Activated CD4-positive, alpha-beta T cell treated with anti-CD3 and anti-CD28 coated beads, Interleukin-2, amount 10 ng/mL, durations not matched to agents 24 days and 14 days (primary cell): Measurements from ENCODE around the gene MOB4. TPM values are rescaled to one million over a fixed set of nuclear protein-coding genes. Genes with fewer than 3 reads are reported as not detected.
"Not testable (repeated sequence)": the region's sequence is repeated elsewhere in the genome, so short reads cannot be mapped to it uniquely, and the experiment has no call there.

ENCODE experiments used
- DNase-seq: peaks from one replicate; pipeline ENCODE4 v3.0.0; 2022
- H3K27ac Mint-ChIP-seq: one replicate; pipeline ENCODE4 v1.8.0; 2022; ENCODE audit warnings: mild to moderate bottlenecking, mixed read lengths
- H3K27me3 Mint-ChIP-seq: one replicate; pipeline ENCODE4 v1.8.0; 2022; ENCODE audit warnings: mixed read lengths
- H3K36me3 Mint-ChIP-seq: one replicate; pipeline ENCODE4 v1.8.0; 2022; ENCODE audit warnings: low read depth, mild to moderate bottlenecking, mixed read lengths
- H3K4me1 Mint-ChIP-seq: one replicate; pipeline ENCODE4 v1.8.0; 2021; ENCODE audit warnings: mixed read lengths
- H3K4me3 Mint-ChIP-seq: one replicate; pipeline ENCODE4 v1.8.0; 2022; ENCODE audit warnings: mild to moderate bottlenecking, moderate library complexity, mixed read lengths
- H3K9me3 Mint-ChIP-seq: one replicate; pipeline ENCODE4 v1.8.0; 2021; ENCODE audit warnings: mixed read lengths
- intact Hi-C: fragments of 100-400 bp; cut with micrococcal nuclease; formaldehyde crosslinking; loops from one replicate; pipeline ENCODE4 v1.15.1; 2023
- total RNA-seq: library from RNA; stranded (reverse); gene quantifications from 2 replicates; pipeline ENCODE4 v1.2.3, GENCODE V29; 2022

MOB4 gene
- total RNA-seq, 1 donor from 2014 or later = 19.2 TPM

DNA sequence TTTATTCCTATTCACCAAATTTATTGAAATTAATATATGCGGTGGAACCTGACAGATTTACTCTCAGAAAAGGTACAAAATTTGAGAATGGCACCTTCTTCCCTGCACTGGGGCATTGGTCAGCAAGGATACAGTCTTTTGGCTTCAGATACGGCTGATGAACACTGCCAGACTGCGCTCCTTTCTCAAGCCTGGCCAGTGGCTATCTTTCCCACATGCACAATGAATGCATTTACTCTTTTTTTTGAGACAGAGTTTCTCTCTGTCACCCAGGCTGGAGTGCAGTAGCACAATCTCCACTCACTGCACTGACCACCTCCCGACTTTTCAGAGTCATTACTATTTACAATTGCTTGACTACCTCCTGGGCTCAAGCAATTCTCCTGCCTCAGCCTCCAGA lies 61.6 kb downstream of the MOB4 start:
- no peak for DNase-seq
- Mint-ChIP-seq H3K27me3 (no peaks in the 10 kb centered on the region), H3K9me3 (peaks cover 13% of the 10 kb centered on the region), H3K4me1 (no peaks in the 10 kb centered on the region), H3K36me3 (peaks cover 11% of the 10 kb centered on the region), H3K4me3 (no peak overlapping the region), H3K27ac (no peak overlapping the region)
- intact Hi-C loops = no loop called here

DNA sequence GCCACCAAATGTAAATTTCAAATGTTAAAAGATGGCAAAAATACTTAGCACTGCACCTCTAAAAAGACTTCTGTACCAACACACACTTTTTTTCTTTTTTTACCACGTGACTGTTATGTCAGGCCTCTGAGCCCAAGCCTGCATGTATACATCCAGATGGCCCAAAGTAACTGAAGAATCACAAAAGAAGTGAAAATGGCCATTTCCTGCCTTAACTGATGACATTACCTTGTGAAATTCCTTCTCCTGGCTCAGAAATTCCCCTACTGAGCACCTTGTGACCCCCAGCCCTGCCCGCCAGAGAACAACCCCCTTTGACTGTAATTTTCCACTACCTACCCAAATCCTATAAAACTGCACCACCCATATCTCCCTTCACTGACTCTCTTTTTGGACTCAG lies 62.4 kb downstream of the MOB4 start:
- H3K27ac Mint-ChIP-seq, H3K4me3 Mint-ChIP-seq, intact Hi-C loops, H3K9me3 Mint-ChIP-seq, H3K4me1 Mint-ChIP-seq, DNase-seq, H3K27me3 Mint-ChIP-seq, H3K36me3 Mint-ChIP-seq: not testable (repeated sequence)

DNA sequence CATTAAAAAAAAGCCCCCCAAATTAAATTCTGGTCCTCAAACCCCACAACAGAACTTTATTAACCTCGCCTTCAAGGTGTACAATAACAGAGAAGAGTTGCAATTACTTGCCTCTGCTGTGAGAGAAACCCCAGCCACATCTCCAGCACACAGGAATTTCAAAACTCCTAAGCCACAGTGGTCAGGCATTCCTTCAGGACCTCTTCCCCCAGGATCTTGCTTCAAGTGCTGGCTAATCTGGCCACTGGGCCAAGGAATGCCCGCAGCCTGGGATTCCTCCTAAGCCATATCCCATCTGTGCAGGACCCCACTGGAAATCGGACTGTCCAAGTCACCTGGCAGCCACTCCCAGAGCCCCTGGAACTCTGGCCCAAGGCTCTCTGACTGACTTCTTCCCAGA lies 64.3 kb downstream of the MOB4 start:
- H3K27me3 Mint-ChIP-seq, H3K4me3 Mint-ChIP-seq, H3K27ac Mint-ChIP-seq, DNase-seq, H3K4me1 Mint-ChIP-seq, H3K36me3 Mint-ChIP-seq, H3K9me3 Mint-ChIP-seq, intact Hi-C loops: not testable (repeated sequence)

DNA sequence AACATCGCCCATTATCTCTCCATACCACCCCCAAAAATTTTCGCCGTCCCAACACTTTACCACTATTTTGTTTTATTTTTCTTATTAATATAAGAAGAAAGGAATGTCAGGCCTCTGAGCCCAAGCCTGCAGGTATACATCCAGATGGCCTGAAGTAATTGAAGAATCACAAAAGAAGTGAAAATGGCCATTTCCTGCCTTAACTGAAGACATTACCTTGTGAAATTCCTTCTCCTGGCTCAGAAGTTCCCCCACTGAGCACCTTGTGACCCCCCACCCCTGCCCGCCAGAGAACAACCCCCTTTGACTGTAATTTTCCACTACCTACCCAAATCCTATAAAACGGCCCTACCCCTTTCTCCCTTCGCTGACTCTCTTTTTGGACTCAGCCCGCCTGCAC lies 71.4 kb downstream of the MOB4 start:
- H3K27ac Mint-ChIP-seq, DNase-seq, H3K9me3 Mint-ChIP-seq, H3K4me3 Mint-ChIP-seq, intact Hi-C loops, H3K27me3 Mint-ChIP-seq, H3K36me3 Mint-ChIP-seq, H3K4me1 Mint-ChIP-seq: not testable (repeated sequence)

DNA sequence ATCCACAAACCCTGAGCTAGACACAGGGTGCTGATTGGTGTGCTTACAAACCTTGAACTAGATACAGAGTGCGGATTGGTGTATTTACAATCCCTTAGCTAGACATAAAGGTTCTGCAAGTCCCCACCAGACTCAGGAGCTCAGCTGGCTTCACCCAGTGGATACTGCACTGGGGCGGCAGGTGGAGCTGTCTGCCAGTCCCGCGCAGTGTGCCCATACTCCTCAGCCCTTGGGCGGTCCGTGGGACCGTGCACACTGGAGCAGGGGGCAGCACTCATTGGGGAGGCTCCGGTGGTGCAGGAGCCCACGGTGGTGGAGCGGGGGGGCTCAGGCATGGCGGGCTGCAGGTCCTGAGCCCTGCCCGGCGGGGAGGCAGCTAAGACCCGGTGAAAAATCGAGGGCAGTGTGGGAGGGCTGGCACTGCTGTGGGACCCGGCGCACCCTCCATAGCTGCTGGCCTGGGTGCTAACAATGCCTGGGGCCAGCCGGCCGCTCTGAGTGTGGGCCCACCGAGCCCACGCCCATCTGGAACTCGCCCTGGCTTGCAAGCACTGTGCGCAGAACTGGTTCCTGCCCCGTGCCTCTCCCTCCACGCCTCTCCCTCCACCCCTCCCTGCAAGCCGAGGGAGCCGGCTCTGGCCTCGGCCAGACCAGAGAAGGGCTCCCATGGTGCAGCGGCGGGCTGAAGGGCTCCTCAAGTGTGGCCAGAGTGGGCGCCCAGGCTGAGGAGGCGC lies 75.6 kb downstream of the MOB4 start:
- Mint-ChIP-seq H3K9me3 (no peaks in the 10 kb centered on the region), H3K4me3 (no peak overlapping the region), H3K4me1 (no peaks in the 10 kb centered on the region), H3K27ac (no peak overlapping the region), H3K36me3 (no peaks in the 10 kb centered on the region), H3K27me3 (peaks cover 11% of the 10 kb centered on the region)
- intact Hi-C loops = no loop called here
- no peak for DNase-seq

DNA sequence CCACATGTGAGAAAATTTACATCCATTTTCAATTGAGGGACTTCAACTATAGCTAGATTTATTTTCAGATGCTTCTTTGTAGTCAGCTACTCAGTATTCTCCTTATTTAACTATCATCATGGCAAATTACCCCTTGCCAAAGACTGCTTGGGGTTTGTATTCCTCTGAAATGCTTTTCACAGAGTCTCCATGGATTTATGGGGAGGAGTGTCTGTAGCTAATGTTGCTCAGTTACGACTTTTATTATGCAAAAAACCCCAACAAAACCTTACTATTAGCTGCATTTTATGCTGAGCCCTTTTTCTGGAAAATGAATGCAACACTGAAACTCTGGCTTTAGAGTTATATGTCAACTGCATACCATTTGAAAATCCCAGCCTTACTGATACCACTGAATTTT lies 80.9 kb downstream of the MOB4 start:
- intact Hi-C loops = no loop called here

DNA sequence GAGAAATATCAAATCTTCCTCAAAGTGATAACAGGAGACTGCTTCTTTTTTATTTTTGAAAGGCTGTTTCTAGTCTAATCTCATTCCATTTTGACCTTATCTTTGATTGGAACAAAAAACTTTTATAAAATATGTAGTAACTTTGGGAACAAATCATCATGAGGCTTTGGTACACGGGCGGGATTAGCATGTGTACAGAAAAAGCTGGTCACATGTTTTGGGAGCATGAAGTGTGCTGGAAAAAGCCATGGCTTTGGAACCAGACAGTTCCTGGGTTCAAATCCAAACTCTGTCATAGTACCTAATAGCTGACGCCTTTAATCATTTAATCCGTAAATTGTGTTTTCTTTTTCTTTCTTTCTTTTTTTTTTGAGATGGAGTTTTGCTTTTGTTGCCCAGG lies 81.3 kb downstream of the MOB4 start:
- no peaks in the 10 kb centered on the region for H3K4me1 Mint-ChIP-seq
- H3K36me3 Mint-ChIP-seq = no peaks in the 10 kb centered on the region
- intact Hi-C loops = no loop called here
- H3K9me3 Mint-ChIP-seq = no peaks in the 10 kb centered on the region
- DNase-seq = no peak
- peaks cover 22% of the 10 kb centered on the region for H3K27me3 Mint-ChIP-seq
- H3K4me3 Mint-ChIP-seq = no peak overlapping the region
- no peak overlapping the region for H3K27ac Mint-ChIP-seq

More for the DNA sequence above, 80.9 kb downstream of the MOB4 start:
- Mint-ChIP-seq H3K4me3 (no peak overlapping the region), H3K36me3 (no peaks in the 10 kb centered on the region), H3K9me3 (no peaks in the 10 kb centered on the region), H3K27me3 (peaks cover 22% of the 10 kb centered on the region), H3K4me1 (no peaks in the 10 kb centered on the region), H3K27ac (no peak overlapping the region)
- no peak for DNase-seq

DNA sequence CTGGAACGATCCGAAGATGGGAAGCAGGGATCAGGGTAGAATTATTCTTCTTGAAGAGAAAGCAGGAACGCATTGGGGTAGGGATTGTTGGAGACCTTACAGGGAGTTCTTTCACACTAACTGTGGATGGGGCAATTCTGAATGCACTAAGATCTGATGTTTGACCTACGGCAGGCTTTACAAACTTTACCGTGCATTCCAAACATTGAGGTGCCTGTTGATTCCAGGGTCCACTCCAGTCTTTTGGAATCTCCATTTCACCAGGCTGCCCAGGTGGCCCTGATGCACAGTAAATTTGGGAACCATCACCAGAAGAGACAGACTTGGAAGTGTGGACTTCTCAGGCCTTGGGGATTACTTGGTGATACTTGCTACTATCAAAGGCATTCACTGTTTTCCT lies 82.6 kb downstream of the MOB4 start:
- no peak for DNase-seq
- peaks cover 24% of the 10 kb centered on the region for H3K27me3 Mint-ChIP-seq
- H3K36me3 Mint-ChIP-seq = no peaks in the 10 kb centered on the region
- intact Hi-C loops = no loop called here
- H3K27ac Mint-ChIP-seq = no peak overlapping the region
- H3K4me3 Mint-ChIP-seq = no peak overlapping the region
- no peaks in the 10 kb centered on the region for H3K9me3 Mint-ChIP-seq
- H3K4me1 Mint-ChIP-seq = no peaks in the 10 kb centered on the region

DNA sequence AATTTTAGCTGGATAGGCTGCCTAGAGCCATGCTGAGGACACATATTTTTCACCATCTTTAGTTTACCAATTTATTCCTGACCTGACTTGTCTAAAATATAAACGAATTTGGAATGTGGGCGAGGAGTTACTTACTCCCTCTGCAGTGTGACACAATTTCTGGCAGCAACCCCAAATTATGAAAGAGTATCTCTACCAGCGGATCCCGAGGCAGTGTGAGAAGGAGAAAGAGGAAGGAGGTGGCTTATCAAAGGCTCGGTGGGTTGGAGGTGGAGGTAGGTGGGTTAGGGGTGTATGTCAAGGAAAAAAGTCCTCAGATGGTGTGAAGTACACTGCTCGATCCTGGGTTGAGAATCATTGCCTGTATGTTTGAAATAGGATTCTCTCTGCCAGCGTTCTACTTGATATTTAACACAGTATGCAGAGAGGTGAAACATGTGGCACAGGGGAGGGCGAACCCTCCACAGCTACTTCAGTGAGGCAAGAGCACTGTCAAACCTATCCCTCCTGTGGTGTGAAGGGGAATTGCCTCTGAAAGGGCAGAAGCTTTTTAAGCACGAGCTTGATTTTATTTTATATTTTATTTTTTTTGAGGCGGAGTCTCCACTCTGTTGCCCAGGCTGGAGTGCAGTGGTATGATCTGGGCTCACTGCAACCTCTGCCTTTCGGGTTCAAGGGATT lies 83.6 kb downstream of the MOB4 start:
- DNase-seq = peak; percentile 65
- H3K36me3 Mint-ChIP-seq = no peaks in the 10 kb centered on the region
- H3K4me3 Mint-ChIP-seq = no peak overlapping the region

DNA sequence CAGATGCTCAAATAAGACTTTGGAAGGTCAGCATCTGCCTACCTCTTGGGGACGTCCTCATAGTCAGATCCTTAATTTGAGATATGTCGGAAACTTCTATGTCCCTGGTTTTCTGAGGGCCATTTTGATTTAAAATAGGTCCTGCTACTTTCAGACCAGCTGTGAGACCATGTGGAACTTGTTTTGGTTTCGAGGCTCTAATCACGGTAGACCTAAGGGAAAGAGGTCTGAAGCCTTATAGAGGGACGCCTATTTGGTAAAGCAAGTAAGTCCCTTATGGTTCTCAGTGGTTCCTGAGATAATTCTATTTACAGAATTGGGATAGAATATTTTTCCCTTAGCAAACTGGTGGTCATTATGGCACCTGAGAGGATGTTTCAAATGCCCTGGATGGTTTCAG lies 84.4 kb downstream of the MOB4 start:
- no peak overlapping the region for H3K27ac Mint-ChIP-seq
- peaks cover 15% of the 10 kb centered on the region for H3K27me3 Mint-ChIP-seq
- no peak for DNase-seq
- intact Hi-C loops = no loop called here
- H3K36me3 Mint-ChIP-seq = no peaks in the 10 kb centered on the region
- no peaks in the 10 kb centered on the region for H3K9me3 Mint-ChIP-seq
- no peaks in the 10 kb centered on the region for H3K4me1 Mint-ChIP-seq
- no peak overlapping the region for H3K4me3 Mint-ChIP-seq

More for the DNA sequence above, 83.6 kb downstream of the MOB4 start:
- Mint-ChIP-seq H3K27ac (no peak overlapping the region), H3K9me3 (no peaks in the 10 kb centered on the region), H3K4me1 (no peaks in the 10 kb centered on the region), H3K27me3 (peaks cover 24% of the 10 kb centered on the region)
- intact Hi-C loops = no loop called here

DNA sequence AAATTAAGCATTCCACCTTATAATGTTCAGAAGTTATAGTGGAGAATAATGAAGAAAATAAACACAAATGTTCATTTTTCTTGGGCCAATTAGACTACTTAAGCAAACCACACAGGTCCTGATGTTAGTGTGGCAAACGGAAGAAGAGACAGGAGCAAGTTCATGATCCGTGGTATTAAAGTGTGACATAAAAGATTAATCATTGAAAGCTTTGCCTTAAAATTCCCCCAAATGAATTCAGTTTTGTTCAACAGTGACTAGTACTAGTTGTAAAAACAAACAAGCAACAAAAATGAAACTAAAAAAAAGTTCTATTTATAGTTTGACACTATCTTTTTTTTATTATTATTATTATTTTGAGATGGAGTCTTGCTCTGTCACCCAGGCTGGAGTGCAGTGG lies 85.9 kb downstream of the MOB4 start:
- H3K36me3 Mint-ChIP-seq = no peaks in the 10 kb centered on the region
- H3K4me3 Mint-ChIP-seq = no peak overlapping the region
- DNase-seq = no peak
- peaks cover 12% of the 10 kb centered on the region for H3K27me3 Mint-ChIP-seq
- H3K4me1 Mint-ChIP-seq = peaks cover 4% of the 10 kb centered on the region
- H3K9me3 Mint-ChIP-seq = no peaks in the 10 kb centered on the region
- H3K27ac Mint-ChIP-seq = no peak overlapping the region
- intact Hi-C loops = no loop called here

Other genes starting within 250 kb of the MOB4 start
- gene ANKRD44, start 205.3 kb upstream of the MOB4 start, total RNA-seq = 130 and 147 TPM in 2 replicates
- gene SF3B1, start 81.0 kb upstream of the MOB4 start, total RNA-seq = 259 and 278 TPM in 2 replicates
- 20.1 TPM in 2 replicates for gene COQ10B, start 62.5 kb upstream of the MOB4 start, total RNA-seq
- gene HSPD1, start 16.2 kb upstream of the MOB4 start, total RNA-seq = 984 and 999 TPM in 2 replicates
- gene HSPE1, start 15.7 kb upstream of the MOB4 start, total RNA-seq = 409 and 411 TPM in 2 replicates
- gene RFTN2, start 159.5 kb downstream of the MOB4 start, total RNA-seq = not detected in 2 replicates
- 23.1 and 23.2 TPM in 2 replicates for gene MARS2, start 189.3 kb downstream of the MOB4 start, total RNA-seq